ENCODE data around the gene SCARB1.

Gene SCARB1

GRCh38 chr12:124763594-124763979 lies 100.1 kb downstream of the SCARB1 start:
- peaks cover 7% of the 10 kb centered on the region for H3K9me3 ChIP-seq
- H3K4me3 ChIP-seq (ENCODE audit: low read depth in 1 of 2, low read length in 1 of 2) = no peak overlapping the region
- H3K27me3 ChIP-seq = peaks cover 32% of the 10 kb centered on the region
- no peak overlapping the region for H3K27ac ChIP-seq
- peaks cover 7 to 21% of the 10 kb centered on the region in 2 experiments for H3K4me1 ChIP-seq (ENCODE audit: control insufficient read depth in 1 of 2, insufficient read depth in 1 of 2, low read depth in 1 of 2, low read length in 1 of 2)
- TF ChIP-seq CTCF (IDR thresholded peaks at IDR 0.05) = no peak
- H3K36me3 ChIP-seq = no peaks in the 10 kb centered on the region

- Histone ChIP-seq H3K4me3 (ENCODE audit: low read depth in 1 of 2, low read length in 1 of 2) (no peak overlapping the region), H3K27ac (no peak overlapping the region), H3K9me3 (peaks cover 7% of the 10 kb centered on the region), H3K27me3 (peaks cover 34% of the 10 kb centered on the region), H3K4me1 (ENCODE audit: control insufficient read depth in 1 of 2, insufficient read depth in 1 of 2, low read depth in 1 of 2, low read length in 1 of 2) (peaks cover 7 to 17% of the 10 kb centered on the region in 2 experiments), H3K36me3 (no peaks in the 10 kb centered on the region)
- TF ChIP-seq CTCF (IDR thresholded peaks at IDR 0.05) = no peak
Measured at GRCh38 chr12:124762791-124763593, 100.7 kb downstream of the SCARB1 start.

- peaks cover 7 to 17% of the 10 kb centered on the region in 2 experiments for H3K4me1 ChIP-seq (ENCODE audit: control insufficient read depth in 1 of 2, insufficient read depth in 1 of 2, low read depth in 1 of 2, low read length in 1 of 2)
- H3K4me3 ChIP-seq (ENCODE audit: low read depth in 1 of 2, low read length in 1 of 2) = no peak overlapping the region
- no peaks in the 10 kb centered on the region for H3K36me3 ChIP-seq
- TF ChIP-seq CTCF (IDR thresholded peaks at IDR 0.05) = no peak
- peaks cover 34% of the 10 kb centered on the region for H3K27me3 ChIP-seq
- no peak overlapping the region for H3K27ac ChIP-seq
- H3K9me3 ChIP-seq = peaks cover 7% of the 10 kb centered on the region
Measured at GRCh38 chr12:124762384-124762783, 101.3 kb downstream of the SCARB1 start.

- Histone ChIP-seq H3K4me3 (ENCODE audit: low read depth in 1 of 2, low read length in 1 of 2) (no peak overlapping the region), H3K27ac (no peak overlapping the region), H3K36me3 (no peaks in the 10 kb centered on the region), H3K4me1 (ENCODE audit: control insufficient read depth in 1 of 2, insufficient read depth in 1 of 2, low read depth in 1 of 2, low read length in 1 of 2) (peaks cover 7 to 17% of the 10 kb centered on the region in 2 experiments), H3K9me3 (peaks cover 7% of the 10 kb centered on the region), H3K27me3 (peaks cover 34% of the 10 kb centered on the region)
- no peak for TF ChIP-seq CTCF (IDR thresholded peaks at IDR 0.05)
Measured at GRCh38 chr12:124761871-124762270, 101.8 kb downstream of the SCARB1 start.

- TF ChIP-seq CTCF (IDR thresholded peaks at IDR 0.05) = no peak
- Histone ChIP-seq H3K4me1 (ENCODE audit: control insufficient read depth in 1 of 2, insufficient read depth in 1 of 2, low read depth in 1 of 2, low read length in 1 of 2) (peaks cover 7 to 17% of the 10 kb centered on the region in 2 experiments), H3K4me3 (ENCODE audit: low read depth in 1 of 2, low read length in 1 of 2) (no peak overlapping the region), H3K9me3 (peaks cover 7% of the 10 kb centered on the region), H3K27me3 (peaks cover 34% of the 10 kb centered on the region), H3K36me3 (no peaks in the 10 kb centered on the region), H3K27ac (no peak overlapping the region)
Measured at GRCh38 chr12:124761056-124761455, 102.6 kb downstream of the SCARB1 start.
